GM12872 (cell line): ENCODE results near the gene HOMER1.
A peak's percentile ranks its signal among the peaks of the same experiment; 100 is the strongest.

Source experiments
- CTCF ChIP-seq: IDR thresholded peaks from 3 replicates; pipeline ENCODE4 v1.5.1; 2011; ENCODE audit warnings: low read depth, mild to moderate bottlenecking, low read length, moderate library complexity; ENCODE audit not compliant: insufficient read depth

Gene HOMER1

GRCh38 chr5:79513704-79514390, at the start of gene HOMER1:
TSS of gene HOMER1 (minus strand) at chr5:79514134. CDS start at chr5:79512774, 1,360 bp downstream.
- TF ChIP-seq CTCF = 0 out of 3 replicates have a peak, but pooled peaks have one; percentile 12

GRCh38 chr5:79563247-79563590, 49.3 kb upstream of the HOMER1 start:
- TF ChIP-seq CTCF = no peak

- no peak for TF ChIP-seq CTCF
These were observed 48.7 kb upstream of the HOMER1 start for GRCh38 chr5:79562351-79563246.

- no peak for TF ChIP-seq CTCF
These were observed 47.6 kb upstream of the HOMER1 start for GRCh38 chr5:79561525-79561893.

GRCh38 chr5:79560771-79561524, 47.0 kb upstream of the HOMER1 start:
- TF ChIP-seq CTCF = no peak

- TF ChIP-seq CTCF = no peak
These were observed 41.5 kb upstream of the HOMER1 start for GRCh38 chr5:79555418-79555817.

GRCh38 chr5:79552984-79553383, 39.0 kb upstream of the HOMER1 start:
- TF ChIP-seq CTCF = no peak
